Measurements from ENCODE around the gene MYLK. TPM values are rescaled to one million over a fixed set of nuclear protein-coding genes. Genes with fewer than 3 reads are reported as not detected.

MYLK gene
- total and polyA plus RNA-seq, 4 donors, result 17.1 to 158 (median 41.9) TPM

DNA sequence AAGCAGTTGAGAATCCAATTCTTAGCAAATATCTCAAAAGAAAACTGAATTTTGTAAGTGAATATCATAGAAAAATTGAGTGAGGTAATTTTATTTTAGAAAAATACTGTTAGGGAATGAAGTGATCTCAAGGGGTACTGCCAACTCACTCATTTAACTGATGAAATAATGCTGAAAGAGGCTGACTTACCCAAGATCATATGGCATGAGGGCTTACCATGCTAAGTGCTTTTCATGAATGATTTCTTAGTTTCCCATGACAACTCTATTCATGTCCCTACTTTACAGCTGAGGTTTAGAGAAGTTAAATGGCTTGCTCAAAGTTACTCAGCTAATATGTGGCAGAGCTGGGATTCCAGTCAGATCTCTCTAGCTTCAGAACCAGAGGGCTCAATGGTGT lies 46.3 kb upstream of the MYLK start:
- Histone ChIP-seq H3K27me3 (ENCODE audit: control insufficient read depth in 4 of 4, insufficient read depth in 4 of 4, low read length in 3 of 4) (no peaks in the 10 kb centered on the region), H3K4me1 (ENCODE audit: control insufficient read depth in 4 of 4, insufficient read depth in 4 of 4, low read length in 3 of 4) (peaks cover 0 to 7% (median 4%) of the 10 kb centered on the region in 4 donors), H3K9ac (ENCODE audit: low read depth in 1 of 2, low read length in 2 of 2) (no peak overlapping the region), H3K27ac (ENCODE audit: low read depth in 1 of 2, low read length in 2 of 2) (no peak overlapping the region), H3K4me3 (ENCODE audit: low read depth in 1 of 3, low read length in 3 of 3) (no peak overlapping the region), H3K36me3 (ENCODE audit: control insufficient read depth in 4 of 4, insufficient read depth in 3 of 4, low read depth in 1 of 4, low read length in 3 of 4) (peaks cover 1 to 12% (median 3%) of the 10 kb centered on the region in 4 donors), H3K9me3 (ENCODE audit: control insufficient read depth in 4 of 4, low read length in 3 of 4) (no peaks in the 10 kb centered on the region)
- no peak for DNase-seq (ENCODE audit: low spot score)
- TF ChIP-seq TAF1 (conservative IDR thresholded peaks at IDR 0.05) (no peak), GABPA (IDR thresholded peaks at IDR 0.05 in 1 of 2, conservative IDR thresholded peaks at IDR 0.05 in 1 of 2) (no peak), JUND (IDR thresholded peaks at IDR 0.05) (no peak), RXRA (IDR thresholded peaks at IDR 0.05) (no peak), SP1 (IDR thresholded peaks at IDR 0.05) (no peak), YY1 (IDR thresholded peaks at IDR 0.05) (no peak), RAD21 (IDR thresholded peaks at IDR 0.05) (no peak), EGR1 (IDR thresholded peaks at IDR 0.05; ENCODE audit: low read depth in 2 of 2) (no peak)
- TF ChIP-seq, protein P1, sequence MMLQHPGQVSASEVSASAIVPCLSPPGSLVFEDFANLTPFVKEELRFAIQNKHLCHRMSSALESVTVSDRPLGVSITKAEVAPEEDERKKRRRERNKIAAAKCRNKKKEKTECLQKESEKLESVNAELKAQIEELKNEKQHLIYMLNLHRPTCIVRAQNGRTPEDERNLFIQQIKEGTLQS (IDR thresholded peaks at IDR 0.05), result no peak

DNA sequence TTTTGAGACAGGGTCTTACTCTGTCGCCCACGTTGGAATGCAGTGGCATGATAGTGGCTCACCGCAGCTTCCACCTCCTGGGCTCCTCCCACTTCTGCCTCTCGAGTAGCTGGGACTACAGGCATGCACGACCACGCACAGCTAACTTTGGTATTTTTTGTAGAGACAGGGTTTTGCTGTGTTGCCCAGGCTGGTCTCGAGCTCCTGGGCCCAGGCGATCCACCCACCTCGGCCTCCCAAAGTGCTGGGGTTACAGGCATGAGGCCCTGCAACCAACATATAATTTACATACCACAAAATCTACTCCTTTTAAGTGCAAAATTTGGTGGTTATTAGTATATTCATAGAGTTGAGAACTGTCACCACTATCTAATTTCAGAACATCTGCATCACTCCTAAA lies 45.2 kb upstream of the MYLK start:
- TF ChIP-seq, protein P2, sequence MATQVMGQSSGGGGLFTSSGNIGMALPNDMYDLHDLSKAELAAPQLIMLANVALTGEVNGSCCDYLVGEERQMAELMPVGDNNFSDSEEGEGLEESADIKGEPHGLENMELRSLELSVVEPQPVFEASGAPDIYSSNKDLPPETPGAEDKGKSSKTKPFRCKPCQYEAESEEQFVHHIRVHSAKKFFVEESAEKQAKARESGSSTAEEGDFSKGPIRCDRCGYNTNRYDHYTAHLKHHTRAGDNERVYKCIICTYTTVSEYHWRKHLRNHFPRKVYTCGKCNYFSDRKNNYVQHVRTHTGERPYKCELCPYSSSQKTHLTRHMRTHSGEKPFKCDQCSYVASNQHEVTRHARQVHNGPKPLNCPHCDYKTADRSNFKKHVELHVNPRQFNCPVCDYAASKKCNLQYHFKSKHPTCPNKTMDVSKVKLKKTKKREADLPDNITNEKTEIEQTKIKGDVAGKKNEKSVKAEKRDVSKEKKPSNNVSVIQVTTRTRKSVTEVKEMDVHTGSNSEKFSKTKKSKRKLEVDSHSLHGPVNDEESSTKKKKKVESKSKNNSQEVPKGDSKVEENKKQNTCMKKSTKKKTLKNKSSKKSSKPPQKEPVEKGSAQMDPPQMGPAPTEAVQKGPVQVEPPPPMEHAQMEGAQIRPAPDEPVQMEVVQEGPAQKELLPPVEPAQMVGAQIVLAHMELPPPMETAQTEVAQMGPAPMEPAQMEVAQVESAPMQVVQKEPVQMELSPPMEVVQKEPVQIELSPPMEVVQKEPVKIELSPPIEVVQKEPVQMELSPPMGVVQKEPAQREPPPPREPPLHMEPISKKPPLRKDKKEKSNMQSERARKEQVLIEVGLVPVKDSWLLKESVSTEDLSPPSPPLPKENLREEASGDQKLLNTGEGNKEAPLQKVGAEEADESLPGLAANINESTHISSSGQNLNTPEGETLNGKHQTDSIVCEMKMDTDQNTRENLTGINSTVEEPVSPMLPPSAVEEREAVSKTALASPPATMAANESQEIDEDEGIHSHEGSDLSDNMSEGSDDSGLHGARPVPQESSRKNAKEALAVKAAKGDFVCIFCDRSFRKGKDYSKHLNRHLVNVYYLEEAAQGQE (IDR thresholded peaks at IDR 0.05), result no peak
- TF ChIP-seq FOXA1 (IDR thresholded peaks at IDR 0.05) (no peak), YY1 (IDR thresholded peaks at IDR 0.05) (no peak), GABPA (IDR thresholded peaks at IDR 0.05 in 1 of 2, conservative IDR thresholded peaks at IDR 0.05 in 1 of 2) (no peak)
- Histone ChIP-seq H3K27me3 (ENCODE audit: control insufficient read depth in 4 of 4, insufficient read depth in 4 of 4, low read length in 3 of 4) (no peaks in the 10 kb centered on the region), H3K27ac (ENCODE audit: low read depth in 1 of 2, low read length in 2 of 2) (no peak overlapping the region), H3K9ac (ENCODE audit: low read depth in 1 of 2, low read length in 2 of 2) (no peak overlapping the region), H3K9me3 (ENCODE audit: control insufficient read depth in 4 of 4, low read length in 3 of 4) (no peaks in the 10 kb centered on the region), H3K4me3 (ENCODE audit: low read depth in 1 of 3, low read length in 3 of 3) (no peak overlapping the region), H3K4me1 (ENCODE audit: control insufficient read depth in 4 of 4, insufficient read depth in 4 of 4, low read length in 3 of 4) (peaks cover 0 to 2% (median under 1%) of the 10 kb centered on the region in 4 donors), H3K36me3 (ENCODE audit: control insufficient read depth in 4 of 4, insufficient read depth in 3 of 4, low read depth in 1 of 4, low read length in 3 of 4) (peaks cover 1 to 12% (median 3%) of the 10 kb centered on the region in 4 donors)
- no peak for DNase-seq (ENCODE audit: low spot score)
- 98% methylated on average over 9 of the region's 9 CpGs for WGBS

DNA sequence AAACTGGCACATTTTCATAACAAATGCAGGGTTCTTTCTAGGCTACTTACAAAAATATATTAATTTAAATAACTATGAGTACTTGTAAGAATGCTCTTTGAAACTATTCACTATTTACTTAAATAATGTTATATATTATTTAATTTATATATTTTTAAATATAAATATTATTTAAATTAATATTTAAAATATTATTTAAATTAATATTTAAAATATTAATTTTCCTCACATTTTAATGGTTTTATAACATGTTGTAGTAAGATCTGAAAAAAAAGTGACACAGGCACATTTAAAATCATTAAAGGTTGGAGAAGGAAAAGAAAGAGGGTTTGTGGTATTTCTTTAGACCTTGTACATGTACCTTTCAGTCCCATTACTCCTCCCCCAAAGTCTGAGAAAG lies 42.3 kb upstream of the MYLK start:
- Histone ChIP-seq H3K9me3 (ENCODE audit: control insufficient read depth in 4 of 4, low read length in 3 of 4) (peaks cover 0 to 3% (median 0%) of the 10 kb centered on the region in 4 donors), H3K4me1 (ENCODE audit: control insufficient read depth in 4 of 4, insufficient read depth in 4 of 4, low read length in 3 of 4) (no peaks in the 10 kb centered on the region), H3K9ac (ENCODE audit: low read depth in 1 of 2, low read length in 2 of 2) (no peak overlapping the region), H3K27ac (ENCODE audit: low read depth in 1 of 2, low read length in 2 of 2) (no peak overlapping the region), H3K4me3 (ENCODE audit: low read depth in 1 of 3, low read length in 3 of 3) (no peak overlapping the region), H3K27me3 (ENCODE audit: control insufficient read depth in 4 of 4, insufficient read depth in 4 of 4, low read length in 3 of 4) (no peaks in the 10 kb centered on the region), H3K36me3 (ENCODE audit: control insufficient read depth in 4 of 4, insufficient read depth in 3 of 4, low read depth in 1 of 4, low read length in 3 of 4) (peaks cover 0 to 9% (median 3%) of the 10 kb centered on the region in 4 donors)
- no peak for TF ChIP-seq HNF4G (IDR thresholded peaks at IDR 0.05)
- TF ChIP-seq SP1 (IDR thresholded peaks at IDR 0.05), result no peak
- no peak for TF ChIP-seq JUND (IDR thresholded peaks at IDR 0.05)
- TF ChIP-seq FOXA2 (IDR thresholded peaks at IDR 0.05), result no peak
- DNase-seq (ENCODE audit: low spot score), result no peak

All from liver (tissue), 9 donors.